OCI-LY7 (cell line): ENCODE results near the gene SOST. TPM values are rescaled to one million over a fixed set of nuclear protein-coding genes. Genes with fewer than 3 reads are reported as not detected.

Source experiments
- BruUV-seq: library from RNA; stranded (reverse); fragments of 400-500 nt; replicated peaks from 2 replicates; lab custom pipeline; 2021; lab: Mats Ljungman, UMichigan
- CTCF ChIA-PET: fragments of 300-600 bp; sonication (Branson Sonifier 250); formaldehyde crosslinking; loops from one replicate; lab custom pipeline; 2022; ENCODE audit warnings: antibody characterized with exemption; ENCODE audit not compliant: unreplicated experiment; lab: Charles Lee
- POLR2A ChIA-PET: fragments of 300-600 bp; sonication (Branson Sonifier 250); formaldehyde crosslinking; loops from one replicate; lab custom pipeline; 2022; ENCODE audit warnings: antibody characterized with exemption; lab: Charles Lee
- DNase-seq: peaks from one replicate; pipeline ENCODE4 v3.0.0-alpha.2; 2015; ENCODE audit warnings: low spot score
- H2AFZ ChIP-seq: fragments of 200-600 bp; sonication (generic), shearing (Covaris generic); 2 replicates; pipeline ENCODE4 v1.6.1; 2014; ENCODE audit warnings: mild to moderate bottlenecking, antibody characterized with exemption, low read length, moderate library complexity
- H3K27ac ChIP-seq: fragments of 200-600 bp; sonication (generic); 2 replicates; pipeline ENCODE4 v1.5.1; 2014; ENCODE audit warnings: mixed run types, low read depth, mild to moderate bottlenecking, moderate library complexity, low read length, inconsistent platforms; ENCODE audit not compliant: poor library complexity, severe bottlenecking
- H3K36me3 ChIP-seq: fragments of 200-600 bp; sonication (generic); 2 replicates; pipeline ENCODE4 v1.6.1; 2014; ENCODE audit warnings: mild to moderate bottlenecking, antibody characterized with exemption, low read length, moderate library complexity, mixed read lengths; ENCODE audit not compliant: insufficient read depth
- H3K4me1 ChIP-seq: fragments of 200-600 bp; sonication (generic); 2 replicates; pipeline ENCODE4 v1.5.1; 2014; ENCODE audit warnings: mild to moderate bottlenecking, low read length; ENCODE audit not compliant: insufficient read depth, poor library complexity, severe bottlenecking
- H3K4me2 ChIP-seq: fragments of 200-600 bp; sonication (generic); 2 replicates; pipeline ENCODE4 v1.6.1; 2014; ENCODE audit warnings: mild to moderate bottlenecking, low read length
- H3K4me3 ChIP-seq: fragments of 200-600 bp; sonication (generic); 2 replicates; pipeline ENCODE4 v1.5.1; 2014; ENCODE audit warnings: mild to moderate bottlenecking, low read depth, low read length; ENCODE audit not compliant: poor library complexity, severe bottlenecking
- H3K79me2 ChIP-seq: fragments of 200-600 bp; sonication (generic); 2 replicates; pipeline ENCODE4 v1.6.1; 2016; ENCODE audit warnings: low read depth, mild to moderate bottlenecking, low read length, moderate library complexity, mixed read lengths; ENCODE audit not compliant: insufficient read depth
- H3K9me2 ChIP-seq: fragments of 200-600 bp; sonication (generic); 2 replicates; pipeline ENCODE4 v1.6.1; 2016; ENCODE audit warnings: mild to moderate bottlenecking, low read length, mixed read lengths; ENCODE audit not compliant: insufficient read depth
- H3K9me3 ChIP-seq: fragments of 200-600 bp; sonication (generic); 2 replicates; pipeline ENCODE4 v1.6.1; 2014; ENCODE audit warnings: mild to moderate bottlenecking, mixed run types, low read length, mixed read lengths
- H4K20me1 ChIP-seq: fragments of 200-600 bp; sonication (generic); 2 replicates; pipeline ENCODE4 v1.6.1; 2014; ENCODE audit warnings: mild to moderate bottlenecking, antibody characterized with exemption, low read length, moderate library complexity, mixed read lengths; ENCODE audit not compliant: insufficient read depth
- CTCF ChIP-seq: fragments of 200-600 bp; sonication (generic); conservative IDR thresholded peaks from 2 replicates; pipeline ENCODE4 v1.5.1; 2014; ENCODE audit warnings: mild to moderate bottlenecking, antibody characterized with exemption, low read length, moderate library complexity, mixed read lengths
- EZH2phosphoT487 ChIP-seq: fragments of 200-600 bp; sonication (generic); IDR thresholded peaks from 2 replicates; pipeline ENCODE4 v1.6.1; 2018; ENCODE audit warnings: low read depth, borderline replicate concordance, mild to moderate bottlenecking, mixed run types, antibody characterized with exemption, low read length, moderate library complexity, mixed read lengths
- intact Hi-C: fragments of 100-400 bp; cut with micrococcal nuclease; formaldehyde crosslinking; loops from one replicate; pipeline ENCODE4 v1.10.0; 2022; ENCODE audit not compliant: unreplicated experiment
- total RNA-seq, 2 experiments: library from RNA; depleted of rRNA in 1 of 2; stranded (reverse); fragments of >200 nt in 1 of 2; shearing (Covaris generic) in 1 of 2; gene quantifications; 2 replicates each; pipeline ENCODE4 v1.2.3, GENCODE V29; 2014 to 2022

SOST gene
- total RNA-seq, 2 experiments from 2014 or later = not detected

DNA sequence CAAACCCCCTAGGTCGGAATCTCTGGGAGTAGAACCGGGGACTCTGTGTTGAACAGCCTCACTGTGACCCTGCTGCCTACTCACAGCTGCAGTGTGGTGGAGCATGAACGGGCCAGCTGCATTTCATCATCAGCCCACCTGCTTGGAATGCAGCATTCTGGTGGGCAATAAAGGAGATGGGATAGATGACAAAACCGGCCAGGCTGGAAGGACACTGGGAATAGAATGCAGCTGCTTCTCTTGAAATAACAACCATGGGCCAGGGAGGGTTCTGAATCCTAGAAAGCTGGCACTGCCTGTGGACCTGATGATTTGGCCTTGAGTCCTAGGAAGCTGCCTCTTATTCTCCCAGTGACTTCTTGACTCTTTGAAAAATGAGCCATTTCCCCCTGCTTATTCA is 45.2 kb upstream of the SOST start:
- no peaks in the 10 kb centered on the region for H3K36me3 ChIP-seq
- H3K9me2 ChIP-seq = no peaks in the 10 kb centered on the region
- ChIA-PET POLR2A (no interaction called here), CTCF (no interaction called here)
- no peaks in the 10 kb centered on the region for H3K4me1 ChIP-seq
- H4K20me1 ChIP-seq = no peaks in the 10 kb centered on the region
- no peaks in the 10 kb centered on the region for H3K9me3 ChIP-seq
- no peak for DNase-seq
- no TSS peak for BruUV-seq
- H3K79me2 ChIP-seq = no peaks in the 10 kb centered on the region
- intact Hi-C loops = no loop called here
- no peak overlapping the region for H2AFZ ChIP-seq
- no peak overlapping the region for H3K4me3 ChIP-seq
- no peak for TF ChIP-seq EZH2phosphoT487
- TF ChIP-seq CTCF = no peak
- no peak overlapping the region for H3K4me2 ChIP-seq
- H3K27ac ChIP-seq = no peak overlapping the region

GRCh38 chr17:43801844-43802243 is 43.3 kb upstream of the SOST start:
- Histone ChIP-seq H3K9me3 (no peaks in the 10 kb centered on the region), H3K9me2 (no peaks in the 10 kb centered on the region), H3K79me2 (no peaks in the 10 kb centered on the region), H3K4me2 (no peak overlapping the region), H3K4me3 (no peak overlapping the region), H2AFZ (no peak overlapping the region), H4K20me1 (no peaks in the 10 kb centered on the region), H3K4me1 (no peaks in the 10 kb centered on the region), H3K36me3 (no peaks in the 10 kb centered on the region), H3K27ac (no peak overlapping the region)
- intact Hi-C loops = no loop called here
- no TSS peak for BruUV-seq
- POLR2A ChIA-PET = no interaction called here
- no peak for DNase-seq
- CTCF ChIA-PET = no interaction called here
- TF ChIP-seq EZH2phosphoT487 (no peak), CTCF (no peak)

GRCh38 chr17:43800736-43801135 is 42.1 kb upstream of the SOST start:
- Histone ChIP-seq H3K27ac (no peak overlapping the region), H3K4me1 (no peaks in the 10 kb centered on the region), H3K36me3 (no peaks in the 10 kb centered on the region), H2AFZ (no peak overlapping the region), H3K4me3 (no peak overlapping the region), H3K9me2 (no peaks in the 10 kb centered on the region), H3K9me3 (no peaks in the 10 kb centered on the region), H3K79me2 (no peaks in the 10 kb centered on the region), H3K4me2 (no peak overlapping the region), H4K20me1 (no peaks in the 10 kb centered on the region)
- BruUV-seq = no TSS peak
- intact Hi-C loops = no loop called here
- ChIA-PET CTCF (no interaction called here), POLR2A (no interaction called here)
- no peak for DNase-seq
- TF ChIP-seq EZH2phosphoT487 = no peak
- no peak for TF ChIP-seq CTCF
